ENCODE data around the gene MRPL40.
"Not testable (repeated sequence)": the region's sequence is repeated elsewhere in the genome, so short reads cannot be mapped to it uniquely, and the experiment has no call there.

The MRPL40 gene

GRCh38 chr22:19406846-19407245 is 25.5 kb upstream of the MRPL40 start:
- DNase-seq: no peak

GRCh38 chr22:19407649-19408606 is 24.4 kb upstream of the MRPL40 start:
- no peak for DNase-seq

- no peak for DNase-seq
Observed at GRCh38 chr22:19410941-19411689, 21.2 kb upstream of the MRPL40 start.

- no peak for DNase-seq
Observed at GRCh38 chr22:19411690-19412045, 20.7 kb upstream of the MRPL40 start.

- no peak for DNase-seq
Observed at GRCh38 chr22:19412478-19412877, 19.9 kb upstream of the MRPL40 start.

- no peak for DNase-seq
Observed at GRCh38 chr22:19412923-19413322, 19.4 kb upstream of the MRPL40 start.

GRCh38 chr22:19419086-19419463 is 13.3 kb upstream of the MRPL40 start:
- DNase-seq: no peak

- no peak for DNase-seq
Observed at GRCh38 chr22:19419464-19420178, 12.7 kb upstream of the MRPL40 start.

GRCh38 chr22:19420321-19420720 is 12.0 kb upstream of the MRPL40 start:
- no peak for DNase-seq

GRCh38 chr22:19422440-19423301 is 9.7 kb upstream of the MRPL40 start:
- DNase-seq: no peak

GRCh38 chr22:19424186-19424500 is 8.2 kb upstream of the MRPL40 start:
- no peak for DNase-seq

- peak in 5 of 56 donors; percentile 5 to 20 (median 13) for DNase-seq
Observed at GRCh38 chr22:19429950-19430889, 2.1 kb upstream of the MRPL40 start.

- peak in 6 of 56 donors; percentile 12 to 35 (median 28) for DNase-seq
Observed at GRCh38 chr22:19430890-19431541, 1.3 kb upstream of the MRPL40 start.

GRCh38 chr22:19431649-19432132 is 654 bp upstream of the MRPL40 start, which contains the start of gene HIRA:
HIRA (minus strand) TSS chr22:19431733; CDS start chr22:19431476, 257 bp downstream.
- peak in 53 of 56 donors; percentile 38 to 93 (median 79) for DNase-seq

- DNase-seq: no peak
Observed at GRCh38 chr22:19434401-19434800, 2.1 kb downstream of the MRPL40 start.

- DNase-seq: no peak
Observed at GRCh38 chr22:19434829-19435580, 2.7 kb downstream of the MRPL40 start.

GRCh38 chr22:19436444-19437161 is 4.3 kb downstream of the MRPL40 start:
- not testable (repeated sequence) for DNase-seq

Data from amygdala (tissue), 56 donors.